Measurements from ENCODE around the gene PCDHB10.
"Not testable (repeated sequence)": the region's sequence is repeated elsewhere in the genome, so short reads cannot be mapped to it uniquely, and the experiment has no call there.

Gene PCDHB10

GRCh38 chr5:141225421-141225820 lies 33.3 kb downstream of the PCDHB10 start:
- not testable (repeated sequence) for H3K36me3 Mint-ChIP-seq (ENCODE audit: insufficient read depth); H3K4me3 Mint-ChIP-seq; ATAC-seq (replicated peaks; ENCODE audit: extremely low read depth, poor library complexity, severe bottlenecking); H3K9me3 Mint-ChIP-seq; DNase-seq (ENCODE audit: low spot score in 2 of 2); H3K4me1 Mint-ChIP-seq; H3K27ac Mint-ChIP-seq (ENCODE audit: low read depth)
- H3K27me3 Mint-ChIP-seq, result peaks cover 40% of the 10 kb centered on the region

- Mint-ChIP-seq H3K4me1 (no peaks in the 10 kb centered on the region), H3K36me3 (ENCODE audit: insufficient read depth) (peaks cover 1% of the 10 kb centered on the region), H3K27me3 (peaks cover 34% of the 10 kb centered on the region), H3K27ac (ENCODE audit: low read depth) (no peak overlapping the region), H3K4me3 (no peak overlapping the region), H3K9me3 (peaks cover 17% of the 10 kb centered on the region)
- ATAC-seq (replicated peaks; ENCODE audit: extremely low read depth, poor library complexity, severe bottlenecking) (no peak), DNase-seq (ENCODE audit: low spot score in 2 of 2) (no peak)
Measured at GRCh38 chr5:141234109-141234667, 42.0 kb downstream of the PCDHB10 start.

GRCh38 chr5:141235922-141236321 lies 43.8 kb downstream of the PCDHB10 start:
- not testable (repeated sequence) for DNase-seq (ENCODE audit: low spot score in 2 of 2); H3K36me3 Mint-ChIP-seq (ENCODE audit: insufficient read depth); H3K27ac Mint-ChIP-seq (ENCODE audit: low read depth); H3K4me3 Mint-ChIP-seq; ATAC-seq (replicated peaks; ENCODE audit: extremely low read depth, poor library complexity, severe bottlenecking); H3K4me1 Mint-ChIP-seq
- Mint-ChIP-seq H3K27me3 (peaks cover 50% of the 10 kb centered on the region), H3K9me3 (peaks cover 24% of the 10 kb centered on the region)

- Mint-ChIP-seq H3K36me3 (ENCODE audit: insufficient read depth) (peaks cover 1% of the 10 kb centered on the region), H3K4me1 (no peaks in the 10 kb centered on the region), H3K27me3 (peaks cover 51% of the 10 kb centered on the region), H3K9me3 (peaks cover 24% of the 10 kb centered on the region), H3K27ac (ENCODE audit: low read depth) (no peak overlapping the region), H3K4me3 (no peak overlapping the region)
- ATAC-seq (replicated peaks; ENCODE audit: extremely low read depth, poor library complexity, severe bottlenecking), result no peak
- DNase-seq (ENCODE audit: low spot score in 2 of 2), result no peak
Measured at GRCh38 chr5:141236516-141237313, 44.6 kb downstream of the PCDHB10 start.

GRCh38 chr5:141241496-141241895 lies 49.3 kb downstream of the PCDHB10 start:
- DNase-seq (ENCODE audit: low spot score in 2 of 2), result no peak
- no peak for ATAC-seq (replicated peaks; ENCODE audit: extremely low read depth, poor library complexity, severe bottlenecking)
- H3K27me3 Mint-ChIP-seq, result peaks cover 57% of the 10 kb centered on the region
- no peak overlapping the region for H3K4me3 Mint-ChIP-seq
- no peaks in the 10 kb centered on the region for H3K36me3 Mint-ChIP-seq (ENCODE audit: insufficient read depth)
- H3K9me3 Mint-ChIP-seq, result peaks cover 19% of the 10 kb centered on the region
- H3K27ac Mint-ChIP-seq (ENCODE audit: low read depth), result no peak overlapping the region
- H3K4me1 Mint-ChIP-seq, result no peaks in the 10 kb centered on the region

All from central memory CD8-positive, alpha-beta T cell (primary cell).